ENCODE data around the gene BDKRB1. TPM values are rescaled to one million over a fixed set of nuclear protein-coding genes. Genes with fewer than 3 reads are reported as not detected.

The BDKRB1 gene
- total and polyA plus RNA-seq, 10 donors = 0.22 TPM; not detected in 9

DNA sequence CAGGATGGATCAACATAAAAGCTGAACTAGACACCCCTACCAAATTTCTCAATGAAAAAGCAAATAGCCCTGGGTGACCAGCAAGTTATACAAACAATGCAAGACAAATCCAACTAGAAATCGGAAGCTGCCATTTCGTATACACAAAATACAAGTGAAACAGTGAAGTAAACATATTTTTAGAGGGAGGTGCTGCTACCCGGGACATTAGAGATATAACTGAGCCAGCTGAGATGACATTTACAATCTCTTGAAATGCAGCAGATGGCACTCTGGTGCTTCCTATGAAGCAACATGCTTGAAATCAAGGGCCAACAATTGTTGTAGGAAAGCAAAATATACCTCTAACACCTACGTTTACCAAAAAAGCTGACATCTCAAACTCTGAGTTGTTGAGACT lies 25.5 kb downstream of the BDKRB1 start:
- no peak for TF ChIP-seq POLR2AphosphoS5 (IDR thresholded peaks at IDR 0.05)
- TF ChIP-seq POLR2A (IDR thresholded peaks at IDR 0.05) = no peak
- TF ChIP-seq, protein P1, sequence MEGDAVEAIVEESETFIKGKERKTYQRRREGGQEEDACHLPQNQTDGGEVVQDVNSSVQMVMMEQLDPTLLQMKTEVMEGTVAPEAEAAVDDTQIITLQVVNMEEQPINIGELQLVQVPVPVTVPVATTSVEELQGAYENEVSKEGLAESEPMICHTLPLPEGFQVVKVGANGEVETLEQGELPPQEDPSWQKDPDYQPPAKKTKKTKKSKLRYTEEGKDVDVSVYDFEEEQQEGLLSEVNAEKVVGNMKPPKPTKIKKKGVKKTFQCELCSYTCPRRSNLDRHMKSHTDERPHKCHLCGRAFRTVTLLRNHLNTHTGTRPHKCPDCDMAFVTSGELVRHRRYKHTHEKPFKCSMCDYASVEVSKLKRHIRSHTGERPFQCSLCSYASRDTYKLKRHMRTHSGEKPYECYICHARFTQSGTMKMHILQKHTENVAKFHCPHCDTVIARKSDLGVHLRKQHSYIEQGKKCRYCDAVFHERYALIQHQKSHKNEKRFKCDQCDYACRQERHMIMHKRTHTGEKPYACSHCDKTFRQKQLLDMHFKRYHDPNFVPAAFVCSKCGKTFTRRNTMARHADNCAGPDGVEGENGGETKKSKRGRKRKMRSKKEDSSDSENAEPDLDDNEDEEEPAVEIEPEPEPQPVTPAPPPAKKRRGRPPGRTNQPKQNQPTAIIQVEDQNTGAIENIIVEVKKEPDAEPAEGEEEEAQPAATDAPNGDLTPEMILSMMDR (IDR thresholded peaks at IDR 0.05 in 8 of 11, conservative IDR thresholded peaks at IDR 0.05 in 3 of 11) = no peak
- H3K4me3 ChIP-seq = no peak overlapping the region
- no peak overlapping the region for H3K27ac ChIP-seq
- peaks cover 0 to 65% (median 30%) of the 10 kb centered on the region in 6 donors for H3K36me3 ChIP-seq
- no peaks in the 10 kb centered on the region for H3K4me1 ChIP-seq
- intact Hi-C loops (cut with DNase I; ENCODE audit: low total_unique reads) = no loop called here
- peaks cover 0 to 18% (median 15%) of the 10 kb centered on the region in 8 donors for H3K9me3 ChIP-seq
- no peaks in the 10 kb centered on the region for H3K27me3 ChIP-seq (replicated peaks in 1 of 7)
- 78 to 85% (median 81%) methylated on average over 4 of the region's 4 CpGs for WGBS, 5 donors
- no peak for DNase-seq

DNA sequence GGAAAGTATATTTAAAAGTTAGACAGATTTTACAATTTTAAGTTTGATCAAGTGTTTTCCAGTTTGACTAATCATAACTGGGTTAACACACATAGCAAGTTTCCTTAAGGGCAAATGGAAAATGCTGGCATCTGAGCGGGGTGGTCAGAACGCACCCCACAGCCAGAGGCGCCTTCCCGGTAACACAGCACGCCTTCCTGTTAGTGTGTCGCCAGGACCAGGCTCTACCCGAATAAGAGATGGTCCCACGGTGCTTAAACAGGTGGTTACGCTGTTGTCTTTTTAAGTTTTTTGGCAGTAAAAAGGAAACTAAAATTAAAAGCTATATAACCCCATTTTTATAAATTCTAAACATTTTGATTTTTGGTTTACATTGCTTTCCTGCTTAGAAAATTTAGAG lies 28.0 kb downstream of the BDKRB1 start:
- TF ChIP-seq, protein P1 (IDR thresholded peaks at IDR 0.05 in 8 of 11, conservative IDR thresholded peaks at IDR 0.05 in 3 of 11) = no peak
- TF ChIP-seq POLR2A (IDR thresholded peaks at IDR 0.05) (no peak), POLR2AphosphoS5 (IDR thresholded peaks at IDR 0.05) (no peak)
- no peaks in the 10 kb centered on the region for H3K9me3 ChIP-seq
- WGBS, 5 donors = 89 to 95% (median 94%) methylated on average over 9 of the region's 9 CpGs
- H3K27ac ChIP-seq = no peak overlapping the region
- H3K4me3 ChIP-seq = no peak overlapping the region
- H3K4me1 ChIP-seq = no peaks in the 10 kb centered on the region
- no peak for DNase-seq
- H3K27me3 ChIP-seq (replicated peaks in 1 of 7) = no peaks in the 10 kb centered on the region
- intact Hi-C loops (cut with DNase I; ENCODE audit: low total_unique reads) = no loop called here
- peaks cover 0 to 90% (median 43%) of the 10 kb centered on the region in 6 donors for H3K36me3 ChIP-seq

DNA sequence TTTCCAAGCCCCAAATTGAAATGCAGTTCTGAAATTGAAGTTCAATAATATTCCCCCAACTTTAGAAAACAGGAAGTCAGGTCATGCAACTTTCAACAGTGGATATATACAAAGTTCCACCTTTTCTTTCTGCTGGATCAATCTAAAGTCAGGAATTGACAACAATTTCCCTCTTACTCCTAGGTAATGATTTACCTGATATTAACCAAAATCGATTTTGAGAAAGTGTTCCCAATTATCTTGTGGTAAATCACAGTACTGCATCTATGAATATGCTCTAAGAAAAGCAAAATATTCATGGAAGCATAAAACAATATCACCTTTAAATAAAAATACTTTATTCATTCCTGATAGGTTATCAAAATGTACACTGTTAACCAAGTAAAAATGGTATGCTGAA lies 28.4 kb downstream of the BDKRB1 start:
- intact Hi-C loops (cut with DNase I; ENCODE audit: low total_unique reads) = no loop called here
- Histone ChIP-seq H3K9me3 (no peaks in the 10 kb centered on the region), H3K27ac (no peak overlapping the region), H3K36me3 (peaks cover 0 to 94% (median 46%) of the 10 kb centered on the region in 6 donors), H3K27me3 (replicated peaks in 1 of 7) (no peaks in the 10 kb centered on the region), H3K4me3 (no peak overlapping the region), H3K4me1 (no peaks in the 10 kb centered on the region)
- TF ChIP-seq, protein P1 (IDR thresholded peaks at IDR 0.05 in 8 of 11, conservative IDR thresholded peaks at IDR 0.05 in 3 of 11) = no peak
- TF ChIP-seq POLR2A (IDR thresholded peaks at IDR 0.05) (no peak), POLR2AphosphoS5 (IDR thresholded peaks at IDR 0.05) (no peak)
- 80 to 90% (median 84%) methylated on average over 1 of the region's 1 CpG for WGBS, 5 donors
- no peak for DNase-seq

DNA sequence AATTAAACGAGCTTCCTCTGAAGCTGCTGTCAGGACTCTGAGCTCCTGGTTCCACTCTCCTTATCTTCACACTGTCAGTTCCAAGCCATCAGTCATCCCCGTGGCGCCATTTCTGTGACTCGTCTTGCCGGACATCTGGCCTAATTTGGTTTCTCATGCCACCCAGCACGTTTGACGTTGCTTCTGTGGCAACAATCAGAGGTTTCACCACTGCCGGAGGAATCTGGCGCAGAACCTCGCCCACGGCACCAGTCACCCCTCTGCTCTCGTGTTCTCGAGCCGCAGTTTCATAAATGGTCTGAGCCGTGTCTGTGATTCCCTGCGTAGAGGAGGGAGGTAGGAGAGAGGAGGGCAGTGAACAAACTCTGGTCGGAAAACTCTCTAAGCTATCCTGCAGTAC lies 29.7 kb downstream of the BDKRB1 start:
- Histone ChIP-seq H3K9me3 (no peaks in the 10 kb centered on the region), H3K27me3 (replicated peaks in 1 of 7) (no peaks in the 10 kb centered on the region), H3K4me1 (no peaks in the 10 kb centered on the region), H3K36me3 (peaks cover 0 to 95% (median 58%) of the 10 kb centered on the region in 6 donors), H3K4me3 (no peak overlapping the region), H3K27ac (no peak overlapping the region)
- TF ChIP-seq POLR2AphosphoS5 (IDR thresholded peaks at IDR 0.05) (no peak), POLR2A (IDR thresholded peaks at IDR 0.05) (no peak)
- TF ChIP-seq, protein P1 (IDR thresholded peaks at IDR 0.05 in 8 of 11, conservative IDR thresholded peaks at IDR 0.05 in 3 of 11) = no peak
- no peak for DNase-seq
- WGBS, 5 donors = 83 to 93% (median 91%) methylated on average over 17 of the region's 17 CpGs
- intact Hi-C loops (cut with DNase I; ENCODE audit: low total_unique reads) = no loop called here
